NCI-H2029 treated with DMSO at 0.1 percent for 48 hours (cell line): ENCODE data around the gene OR2F2.

Experiments used
- DNase-seq: peaks from one replicate; lab custom pipeline; 2025; lab: John Stamatoyannopoulos, UW

Gene OR2F2

DNA sequence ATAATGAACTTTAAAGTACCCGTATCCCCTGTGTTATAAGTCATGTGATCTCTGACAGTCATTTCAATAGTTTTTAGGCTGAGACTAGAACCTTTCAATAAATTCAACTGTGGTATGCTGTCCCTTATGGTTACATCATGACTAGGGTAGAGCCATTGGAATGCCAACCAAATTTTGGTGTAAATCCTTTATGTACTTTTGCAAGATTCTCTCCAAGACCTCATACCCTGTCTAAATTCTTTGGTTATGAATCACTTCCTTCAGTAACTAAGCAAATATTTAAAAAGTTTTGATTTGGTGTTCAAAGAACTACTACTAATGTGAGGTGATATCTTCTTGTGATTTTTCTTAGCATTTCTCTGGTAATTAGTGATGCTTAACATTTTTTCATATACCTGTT is 44.3 kb downstream of the OR2F2 start:
- DNase-seq = no peak

DNA sequence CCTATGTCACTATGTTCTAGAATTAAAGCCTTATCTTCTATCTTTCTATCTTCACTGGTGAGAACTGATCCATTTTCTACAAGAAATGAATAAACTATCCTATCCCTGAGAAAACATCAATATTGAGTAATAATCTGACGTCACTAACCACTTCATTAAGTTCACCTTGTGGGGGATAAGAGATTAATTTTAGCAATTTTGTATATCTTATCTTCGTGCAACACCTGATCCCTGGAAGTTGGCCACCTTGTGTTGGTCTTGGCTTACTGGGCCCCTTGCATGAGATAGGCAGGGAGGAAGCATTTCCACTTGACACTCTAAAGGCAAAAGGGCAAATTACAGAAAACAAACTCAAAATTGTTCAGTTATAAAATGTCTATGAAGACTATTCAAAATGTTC is 45.0 kb downstream of the OR2F2 start:
- DNase-seq = no peak

DNA sequence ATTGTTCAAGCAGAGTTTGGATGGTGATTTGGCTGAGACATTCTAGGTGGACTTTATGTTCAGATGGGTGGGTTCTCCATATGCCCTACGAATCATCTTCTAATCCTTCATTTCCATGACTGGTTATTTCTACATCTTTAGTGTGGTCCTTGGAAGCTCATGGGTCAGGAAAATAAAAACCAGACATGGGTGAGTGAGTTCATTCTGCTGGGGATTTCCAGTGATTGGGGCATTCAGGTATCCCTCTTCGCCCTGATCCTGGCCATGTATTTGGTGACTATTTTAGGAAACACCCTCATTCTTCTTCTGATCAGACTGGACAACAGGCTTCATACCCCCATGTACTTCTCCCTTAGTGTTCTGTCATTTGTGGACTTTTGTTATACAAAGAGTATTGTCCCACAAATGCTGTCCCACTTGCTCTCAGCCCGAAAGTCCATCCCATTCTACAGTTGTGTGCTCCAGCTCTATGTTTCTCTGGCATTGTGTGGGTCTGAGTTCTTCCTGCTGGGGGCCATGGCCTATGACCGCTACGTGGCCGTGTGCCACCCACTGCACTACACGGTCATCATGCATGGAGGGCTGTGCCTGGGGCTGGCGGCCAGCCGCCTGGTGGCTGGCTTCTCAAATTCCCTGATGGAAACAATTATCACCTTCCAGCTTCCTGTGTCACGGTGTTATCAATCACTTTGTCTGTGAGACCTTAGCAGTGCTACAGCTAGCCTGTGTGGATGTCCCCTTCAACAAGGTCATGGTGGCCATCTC is 45.9 kb downstream of the OR2F2 start:
- no peak for DNase-seq

DNA sequence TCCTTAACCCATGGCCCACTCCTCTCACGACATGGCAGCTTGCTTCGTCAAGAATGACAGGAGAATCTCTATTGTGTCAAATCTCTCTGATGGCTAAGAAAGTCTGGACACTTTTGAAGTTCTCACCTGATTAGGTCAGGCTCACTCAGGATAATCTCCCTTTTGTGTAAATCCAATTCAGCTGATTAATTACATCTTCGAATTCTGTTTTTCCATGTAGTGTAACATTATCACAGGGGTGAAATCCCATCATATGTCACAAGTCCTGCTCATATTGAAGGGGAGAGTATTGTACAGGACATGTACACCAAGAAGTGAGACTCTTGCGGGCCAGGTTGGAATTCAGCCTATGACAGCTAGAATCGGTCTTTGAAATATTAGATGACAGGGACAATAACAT is 48.9 kb downstream of the OR2F2 start:
- no peak for DNase-seq
